ENCODE measurements around the gene CYP26B1.

Gene CYP26B1

GRCh38 chr2:72154386-72154975, 6.8 kb upstream of the CYP26B1 start:
- no peak for DNase-seq

GRCh38 chr2:72153924-72154323, 6.3 kb upstream of the CYP26B1 start:
- no peak for DNase-seq

- DNase-seq, result no peak
These were observed 5.5 kb upstream of the CYP26B1 start for GRCh38 chr2:72153026-72153791.

- DNase-seq, result no peak
These were observed 3.2 kb upstream of the CYP26B1 start for GRCh38 chr2:72150861-72151356.

DNA sequence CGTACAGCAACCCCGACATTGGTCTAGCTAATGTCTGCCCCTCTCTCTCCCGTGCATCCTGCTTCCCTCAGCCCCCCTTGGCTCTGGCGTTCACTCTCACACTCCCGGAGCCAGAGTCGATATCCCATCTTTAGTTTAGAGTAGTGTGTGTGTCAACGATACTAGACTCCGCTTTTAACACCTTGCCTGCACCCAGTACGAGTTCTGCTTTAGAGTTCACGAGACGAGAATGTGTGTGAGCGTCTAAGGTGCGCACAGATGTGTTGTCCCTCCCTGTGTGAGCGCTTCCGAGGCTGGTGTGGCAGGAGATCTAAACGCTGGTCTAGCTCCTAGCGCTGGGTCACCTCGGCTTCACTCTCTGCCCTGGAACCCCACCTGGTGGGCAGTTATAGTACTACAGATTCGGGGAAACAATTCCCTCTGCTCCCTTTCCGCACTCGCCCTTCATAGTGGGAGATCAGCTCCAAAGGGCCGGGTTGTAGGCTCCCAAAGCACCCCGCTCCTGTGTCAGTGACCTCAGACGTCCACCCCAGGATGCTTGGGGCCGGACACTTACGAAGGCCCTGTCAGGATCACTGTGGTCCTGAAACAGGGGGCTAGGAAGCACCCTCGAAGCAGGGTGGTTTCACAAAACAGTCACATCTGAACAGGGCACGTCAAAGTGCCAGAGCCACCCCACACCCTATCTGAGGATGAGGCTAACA, 2.6 kb upstream of the CYP26B1 start:
- DNase-seq, result peak; percentile 79

DNA sequence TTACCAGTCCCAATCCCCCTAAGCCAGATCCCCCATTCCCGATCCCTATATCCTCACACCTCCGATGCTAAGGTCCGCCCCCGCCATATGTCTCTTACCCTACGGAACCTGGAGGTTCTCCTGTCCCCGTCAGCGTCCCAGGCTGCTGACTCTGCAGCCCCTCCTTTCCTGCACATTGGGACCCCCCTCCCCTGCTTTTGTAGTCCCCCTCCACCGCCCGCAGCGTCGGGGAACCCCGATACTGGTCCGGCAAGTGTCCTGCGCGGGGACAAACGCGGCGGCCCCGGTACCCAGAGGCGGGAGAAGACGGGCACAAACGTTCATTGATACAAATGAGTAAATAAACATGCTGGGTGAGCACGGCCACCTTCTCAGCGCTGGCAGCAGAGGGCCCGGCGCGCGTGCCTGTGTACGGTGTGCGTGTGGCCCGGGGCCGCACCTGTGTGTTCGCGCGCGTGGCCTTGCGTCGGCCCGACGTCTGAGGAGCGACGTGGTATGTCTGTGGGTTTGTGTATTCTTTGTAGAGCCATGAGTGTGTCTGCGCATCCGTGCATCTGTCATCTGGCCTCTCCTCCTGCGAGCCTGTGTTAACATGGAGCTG, 2.0 kb upstream of the CYP26B1 start:
- peak; percentile 29 for DNase-seq

DNA sequence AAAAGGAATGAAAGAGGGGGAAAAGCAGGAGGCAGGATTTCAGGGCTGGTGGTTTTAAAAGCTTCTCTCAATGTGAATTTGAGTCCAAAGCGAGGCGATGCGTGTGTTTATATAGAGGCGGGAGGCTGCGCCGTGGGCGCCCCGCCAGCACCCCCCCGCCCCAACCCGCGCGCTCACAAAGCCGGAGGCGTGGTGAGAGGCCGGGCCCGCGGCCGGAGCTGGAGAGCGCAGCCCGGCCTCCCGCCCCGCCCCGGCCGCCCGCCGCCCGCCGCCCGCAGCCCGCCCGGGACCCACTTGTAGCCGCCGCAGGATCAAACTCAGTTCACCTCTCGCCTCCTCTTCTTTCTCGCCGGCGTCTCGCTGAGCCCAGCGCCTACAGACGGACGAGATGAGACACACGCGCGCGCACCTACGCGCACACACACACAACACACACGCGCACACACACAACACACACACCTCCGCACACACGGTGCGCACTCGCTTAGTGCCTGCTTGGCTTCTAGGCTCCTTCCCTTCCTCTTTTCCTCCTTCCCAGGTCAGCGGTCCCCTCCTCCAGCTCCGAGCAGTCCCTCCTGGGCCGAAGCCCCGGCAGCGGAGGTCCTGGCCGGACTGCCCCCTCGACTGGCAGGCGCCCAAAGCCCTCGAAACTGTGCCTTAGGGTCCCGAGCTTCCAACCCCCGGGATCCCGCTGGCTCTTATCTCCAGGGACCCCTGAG, 1.3 kb upstream of the CYP26B1 start:
- DNase-seq, result peak; percentile 47

DNA sequence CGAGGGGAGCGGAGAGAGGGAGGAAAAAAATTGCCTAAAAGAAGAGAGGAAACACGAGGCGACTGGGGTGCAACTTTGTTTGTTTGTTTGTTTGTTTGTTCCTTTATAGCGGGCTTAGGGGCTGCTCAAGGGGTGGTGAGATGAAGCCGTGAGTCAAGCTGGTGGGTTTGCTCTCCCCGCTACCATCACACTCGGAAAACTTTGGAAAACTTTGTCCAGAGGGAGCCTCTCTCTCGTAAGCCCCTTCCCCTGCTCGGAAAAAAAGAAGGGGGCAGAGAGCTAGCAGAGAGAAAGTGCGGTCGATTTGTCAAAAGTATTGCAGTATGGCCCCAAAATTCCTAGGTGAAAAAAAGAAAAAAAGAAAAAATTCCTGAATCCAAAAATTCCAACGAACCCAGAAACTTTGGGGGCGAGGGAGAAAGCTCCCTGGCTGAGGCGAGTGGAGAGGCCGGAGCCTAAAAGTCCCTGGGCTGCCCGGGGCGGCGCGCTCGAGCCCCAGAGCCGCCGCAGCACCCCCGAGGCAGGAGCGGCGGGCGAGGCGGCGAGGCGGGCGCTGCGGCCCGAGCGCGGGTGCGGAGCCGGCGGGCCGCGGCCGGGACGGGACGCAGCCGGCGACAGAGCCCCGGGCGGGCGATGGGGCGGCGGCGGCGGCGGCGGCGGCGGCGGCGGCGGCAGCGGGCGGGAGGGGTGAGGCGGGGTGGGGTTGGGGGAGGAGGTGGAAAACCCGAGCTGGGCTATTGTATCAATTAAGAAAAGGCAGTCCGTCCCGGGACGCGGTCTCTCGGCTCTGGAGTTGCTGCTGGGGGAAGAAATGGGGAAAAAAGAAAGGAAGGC, 558 bp upstream of the CYP26B1 start:
- peak; percentile 15 for DNase-seq

- DNase-seq, result no peak
These were observed 1.0 kb downstream of the CYP26B1 start for GRCh38 chr2:72146347-72147302.

DNA sequence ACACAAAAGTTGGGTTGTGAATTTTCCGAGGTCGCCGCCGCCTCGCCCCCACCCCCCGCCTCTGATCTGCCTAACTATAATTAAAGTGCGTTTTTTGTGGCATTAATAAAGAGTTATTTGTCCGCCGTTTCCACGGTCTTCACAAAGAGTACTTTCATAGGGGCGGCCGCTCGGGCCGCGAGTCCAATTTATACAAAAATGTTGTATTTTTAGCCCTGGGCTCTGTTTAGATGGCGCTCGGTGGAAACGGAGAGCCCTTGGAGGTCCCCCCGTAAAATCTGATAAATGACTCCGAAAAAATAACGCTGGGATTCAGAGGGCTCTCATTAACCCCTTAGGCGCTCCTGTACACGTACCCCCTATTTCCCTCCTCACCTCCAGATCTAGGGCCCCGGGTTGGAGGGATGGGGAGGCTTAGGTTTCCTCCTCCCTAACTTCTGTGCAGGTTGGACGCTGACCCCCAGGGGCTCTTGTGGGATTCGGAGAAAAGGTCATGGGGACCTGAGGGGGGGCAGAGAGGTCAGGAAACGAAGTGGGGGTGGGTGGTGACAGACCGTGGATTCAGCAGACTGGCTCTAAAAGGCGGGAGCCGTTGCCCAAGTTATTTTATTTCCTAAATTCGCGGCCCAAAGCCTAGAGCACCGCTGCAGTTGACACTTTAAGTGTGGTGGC, 1.9 kb downstream of the CYP26B1 start:
- no peak for DNase-seq

DNA sequence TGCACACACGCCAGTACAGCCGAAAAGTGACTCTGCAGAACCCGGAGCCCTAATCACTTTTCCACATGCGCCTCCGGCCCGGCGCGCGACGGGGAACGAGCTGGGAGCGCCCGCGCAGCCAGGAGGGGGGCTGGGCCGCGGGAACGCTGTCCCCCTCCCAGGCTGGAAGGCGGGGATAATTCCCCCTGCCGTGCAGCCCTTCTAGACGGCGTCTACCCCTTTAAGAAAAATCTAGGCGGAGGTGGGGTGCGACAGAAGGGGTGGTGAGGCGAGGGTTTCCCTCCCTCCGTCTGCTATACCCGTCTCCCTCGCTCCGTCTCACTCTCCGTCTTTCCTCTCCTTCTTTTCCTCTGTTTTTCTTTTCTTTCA, 2.4 kb downstream of the CYP26B1 start:
- DNase-seq, result no peak

GRCh38 chr2:72144632-72145288, 2.9 kb downstream of the CYP26B1 start:
- peak; percentile 30 for DNase-seq

- no peak for DNase-seq
These were observed 3.4 kb downstream of the CYP26B1 start for GRCh38 chr2:72144274-72144631.

DNA sequence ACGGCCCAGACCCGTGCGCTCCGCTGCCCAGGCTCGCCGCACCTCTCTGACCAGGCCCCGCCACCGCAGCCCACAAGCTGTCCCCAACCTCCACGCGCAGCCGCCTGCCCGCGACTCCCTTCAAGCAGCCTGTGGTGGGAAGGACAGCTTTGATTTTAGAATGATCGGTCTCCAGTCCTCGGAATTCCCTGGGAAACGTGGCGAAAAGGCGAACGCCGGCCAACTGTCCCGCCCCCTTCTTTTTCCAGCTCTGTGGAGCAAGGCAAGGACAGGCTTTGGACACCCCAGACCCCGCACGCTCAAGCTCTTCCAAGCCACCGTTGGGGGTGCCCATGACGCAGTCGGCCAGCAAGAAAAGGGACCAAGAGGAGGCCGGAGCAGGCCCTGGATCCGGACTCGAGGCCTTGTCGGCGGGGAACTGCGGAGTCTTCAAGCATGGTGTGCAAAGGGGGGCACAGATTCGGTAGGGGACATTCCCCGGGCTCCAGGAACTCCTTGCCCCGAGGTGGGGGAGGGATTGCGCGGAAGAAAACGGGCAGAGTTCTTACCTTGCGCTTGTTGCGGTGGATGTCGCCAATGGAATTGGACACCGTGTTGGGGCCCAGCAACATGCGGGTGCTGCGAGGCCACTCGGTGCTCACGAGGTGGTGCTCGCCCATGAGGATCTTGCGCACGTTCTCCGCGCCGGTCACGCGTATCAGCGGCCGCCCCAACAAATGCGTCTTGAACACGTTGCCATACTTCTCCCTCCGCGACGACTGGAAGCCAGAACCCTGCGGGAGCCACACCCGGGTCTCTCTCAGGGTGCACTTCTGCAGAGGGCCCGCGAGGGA, 4.0 kb downstream of the CYP26B1 start:
- peak; percentile 23 for DNase-seq

DNA sequence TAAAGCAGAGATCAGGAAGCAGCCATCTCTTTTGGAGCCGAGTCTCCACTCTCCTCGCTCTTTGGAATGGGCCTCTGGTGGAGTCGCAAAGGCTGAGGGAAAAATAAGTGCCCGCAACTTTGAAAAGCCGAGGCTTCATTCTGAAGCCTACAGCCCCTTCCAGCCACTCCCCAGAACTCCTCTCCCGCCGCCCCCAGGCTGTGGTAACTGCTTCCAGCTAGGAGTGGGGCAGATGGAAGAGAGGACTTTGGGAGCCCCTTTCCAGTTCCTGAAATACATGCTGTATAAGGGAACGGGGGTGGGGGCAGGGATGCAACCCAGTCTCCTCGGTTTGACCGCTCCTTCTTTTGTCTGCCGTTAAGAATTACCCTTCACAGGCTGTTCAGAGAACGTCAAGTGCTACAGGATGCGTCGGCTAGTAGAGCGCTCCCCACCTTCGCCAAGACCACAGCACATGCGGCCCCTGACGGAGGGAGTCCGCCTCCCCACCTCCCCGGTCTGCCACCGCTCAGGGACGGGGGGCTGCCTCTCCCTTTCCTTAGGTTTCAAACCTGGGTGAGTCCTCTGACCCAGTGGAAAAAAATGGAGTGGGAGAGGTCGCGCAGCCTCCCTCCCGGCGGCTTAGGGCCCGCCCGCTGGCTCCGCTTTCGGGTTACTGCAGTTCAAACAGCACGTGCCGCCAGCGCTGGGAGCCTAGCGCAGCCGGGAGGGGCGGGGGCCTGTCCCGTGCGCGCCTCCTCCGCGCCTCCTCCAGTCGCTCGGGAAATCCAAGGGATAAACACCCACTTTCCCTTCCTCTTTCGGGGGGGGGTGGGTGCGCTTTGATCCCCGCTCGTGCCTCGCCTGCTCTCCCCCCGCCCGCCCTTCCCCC, 4.9 kb downstream of the CYP26B1 start:
- peak; percentile 25 for DNase-seq

GRCh38 chr2:72141881-72142451, 5.7 kb downstream of the CYP26B1 start:
- no peak for DNase-seq

GRCh38 chr2:72141032-72141645, 6.5 kb downstream of the CYP26B1 start:
- no peak for DNase-seq
